Loucy (cell line): ENCODE measurements around the gene USP50.

Experiments
- CTCF ChIP-seq: fragments of 200-600 bp; sonication (generic); conservative IDR thresholded peaks from 2 replicates; pipeline ENCODE4 v1.5.1; 2014; ENCODE audit warnings: mild to moderate bottlenecking, antibody characterized with exemption, low read length
- EZH2phosphoT487 ChIP-seq: fragments of 200-600 bp; IDR thresholded peaks from 2 replicates; pipeline ENCODE4 v1.6.1; 2018; ENCODE audit warnings: antibody characterized with exemption, mild to moderate bottlenecking, moderate library complexity, borderline replicate concordance

- no peak for TF ChIP-seq CTCF
- TF ChIP-seq EZH2phosphoT487: no peak
Observed at GRCh38 chr15:50576166-50576565, 29.7 kb upstream of the USP50 start.
